WERI-Rb-1 (cell line): ENCODE data around the gene FANCL.
"Not testable (repeated sequence)": the region's sequence is repeated elsewhere in the genome, so short reads cannot be mapped to it uniquely, and the experiment has no call there.

ENCODE experiments used
- DNase-seq: peaks from one replicate; pipeline ENCODE4 v3.0.0-alpha.2; 2020
- H3K27ac ChIP-seq: fragments of 250-450 bp; sonication (Bioruptor Pico); 2 replicates; pipeline ENCODE4 v1.5.1; 2020; ENCODE audit warnings: mild to moderate bottlenecking, moderate library complexity
- H3K27me3 ChIP-seq: fragments of 250-450 bp; sonication (Bioruptor Pico); 2 replicates; pipeline ENCODE4 v1.5.1; 2021; ENCODE audit warnings: mild to moderate bottlenecking, low read depth, moderate library complexity; ENCODE audit not compliant: insufficient read depth, severe bottlenecking
- H3K36me3 ChIP-seq: fragments of 250-450 bp; sonication (Bioruptor Pico); 2 replicates; pipeline ENCODE4 v1.5.1; 2020; ENCODE audit warnings: mild to moderate bottlenecking, moderate library complexity
- H3K4me3 ChIP-seq: 2 replicates; pipeline ENCODE4 v1.5.1; 2011; ENCODE audit warnings: low read depth, mild to moderate bottlenecking, control low read depth, low read length
- H3K9me3 ChIP-seq: fragments of 250-450 bp; sonication (Bioruptor Pico); 2 replicates; pipeline ENCODE4 v1.5.1; 2021; ENCODE audit warnings: mild to moderate bottlenecking, moderate library complexity; ENCODE audit not compliant: severe bottlenecking
- TF ChIP-seq, protein P1 (sequence below): IDR thresholded peaks from 2 replicates; pipeline ENCODE4 v1.5.1; 2011; ENCODE audit warnings: low read depth, mild to moderate bottlenecking, control low read depth, inconsistent platforms, low read length

The FANCL gene

GRCh38 chr2:58203018-58203417 is 38.1 kb downstream of the FANCL start:
- Histone ChIP-seq H3K4me3 (no peak overlapping the region), H3K27ac (no peak overlapping the region), H3K27me3 (no peaks in the 10 kb centered on the region), H3K36me3 (peaks cover 33% of the 10 kb centered on the region), H3K9me3 (no peaks in the 10 kb centered on the region)
- TF ChIP-seq, protein P1, sequence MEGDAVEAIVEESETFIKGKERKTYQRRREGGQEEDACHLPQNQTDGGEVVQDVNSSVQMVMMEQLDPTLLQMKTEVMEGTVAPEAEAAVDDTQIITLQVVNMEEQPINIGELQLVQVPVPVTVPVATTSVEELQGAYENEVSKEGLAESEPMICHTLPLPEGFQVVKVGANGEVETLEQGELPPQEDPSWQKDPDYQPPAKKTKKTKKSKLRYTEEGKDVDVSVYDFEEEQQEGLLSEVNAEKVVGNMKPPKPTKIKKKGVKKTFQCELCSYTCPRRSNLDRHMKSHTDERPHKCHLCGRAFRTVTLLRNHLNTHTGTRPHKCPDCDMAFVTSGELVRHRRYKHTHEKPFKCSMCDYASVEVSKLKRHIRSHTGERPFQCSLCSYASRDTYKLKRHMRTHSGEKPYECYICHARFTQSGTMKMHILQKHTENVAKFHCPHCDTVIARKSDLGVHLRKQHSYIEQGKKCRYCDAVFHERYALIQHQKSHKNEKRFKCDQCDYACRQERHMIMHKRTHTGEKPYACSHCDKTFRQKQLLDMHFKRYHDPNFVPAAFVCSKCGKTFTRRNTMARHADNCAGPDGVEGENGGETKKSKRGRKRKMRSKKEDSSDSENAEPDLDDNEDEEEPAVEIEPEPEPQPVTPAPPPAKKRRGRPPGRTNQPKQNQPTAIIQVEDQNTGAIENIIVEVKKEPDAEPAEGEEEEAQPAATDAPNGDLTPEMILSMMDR: no peak
- no peak for DNase-seq

DNA sequence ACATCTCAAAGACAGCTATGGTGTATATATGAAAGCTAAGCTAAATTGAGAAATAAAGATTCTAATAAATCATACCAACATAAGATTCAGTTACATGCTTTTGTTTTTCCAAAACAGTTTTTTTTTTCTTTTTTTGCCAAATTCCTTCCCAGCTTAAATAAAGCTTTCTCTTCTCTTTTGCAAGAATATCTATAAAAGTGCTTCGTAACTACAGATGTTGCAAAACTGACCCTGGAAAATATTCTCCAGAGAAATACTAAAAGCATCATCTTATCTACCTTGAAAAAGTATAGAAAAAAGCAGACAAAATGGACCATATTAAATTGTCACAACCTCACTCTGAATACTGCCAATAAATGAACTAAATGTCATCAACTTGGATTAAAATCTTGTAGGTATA is 38.7 kb downstream of the FANCL start:
- no peak for DNase-seq
- H3K27ac ChIP-seq: no peak overlapping the region

DNA sequence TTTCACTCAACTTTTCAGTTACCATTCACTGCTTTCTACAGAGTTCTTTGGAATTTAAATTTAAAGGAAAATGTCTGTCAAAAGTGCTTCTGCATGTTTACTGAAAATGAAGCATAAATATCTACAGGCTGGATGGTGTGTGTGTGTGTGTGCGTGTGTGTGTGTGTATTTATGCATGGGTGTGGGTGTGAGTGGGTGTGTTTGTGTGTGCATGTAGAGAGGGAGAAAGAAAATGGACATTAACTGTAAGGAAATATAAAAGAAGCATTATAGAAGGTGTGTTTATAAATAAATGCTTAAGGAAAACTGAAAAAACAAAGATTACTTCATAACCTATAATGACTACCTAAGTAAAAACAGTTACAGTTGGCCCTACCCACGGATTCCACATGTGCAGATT is 43.2 kb downstream of the FANCL start:
- Histone ChIP-seq H3K27ac (no peak overlapping the region), H3K9me3 (no peaks in the 10 kb centered on the region), H3K36me3 (peaks cover 40% of the 10 kb centered on the region), H3K4me3 (no peak overlapping the region), H3K27me3 (no peaks in the 10 kb centered on the region)
- DNase-seq: no peak
- TF ChIP-seq, protein P1: no peak

More for the DNA sequence above, 38.7 kb downstream of the FANCL start:
- H3K4me3 ChIP-seq: no peak overlapping the region
- H3K27me3 ChIP-seq: no peaks in the 10 kb centered on the region
- peaks cover 39% of the 10 kb centered on the region for H3K36me3 ChIP-seq
- H3K9me3 ChIP-seq: no peaks in the 10 kb centered on the region
- TF ChIP-seq, protein P1: no peak

DNA sequence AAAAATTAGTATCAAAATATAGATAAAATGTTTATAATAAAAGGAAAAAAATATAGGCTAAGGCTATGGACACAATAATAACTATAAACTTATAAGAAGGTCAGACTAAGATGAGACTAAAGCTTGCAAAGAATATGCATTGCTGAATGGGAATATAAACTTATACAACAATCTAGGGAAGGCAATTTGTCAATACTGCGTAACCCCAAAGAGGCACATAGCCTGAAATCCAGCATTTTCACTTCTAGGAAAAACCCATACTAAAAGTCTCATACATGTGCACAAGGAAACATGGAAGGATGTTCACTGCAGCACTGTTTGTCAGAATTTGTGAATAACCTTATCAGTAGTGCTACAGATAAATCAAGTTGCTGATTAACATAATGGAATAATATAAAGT is 45.5 kb downstream of the FANCL start:
- H3K4me3 ChIP-seq: no peak overlapping the region
- H3K27ac ChIP-seq: no peak overlapping the region
- DNase-seq: no peak
- no peaks in the 10 kb centered on the region for H3K27me3 ChIP-seq
- TF ChIP-seq, protein P1: no peak
- no peaks in the 10 kb centered on the region for H3K9me3 ChIP-seq
- H3K36me3 ChIP-seq: peaks cover 32% of the 10 kb centered on the region

DNA sequence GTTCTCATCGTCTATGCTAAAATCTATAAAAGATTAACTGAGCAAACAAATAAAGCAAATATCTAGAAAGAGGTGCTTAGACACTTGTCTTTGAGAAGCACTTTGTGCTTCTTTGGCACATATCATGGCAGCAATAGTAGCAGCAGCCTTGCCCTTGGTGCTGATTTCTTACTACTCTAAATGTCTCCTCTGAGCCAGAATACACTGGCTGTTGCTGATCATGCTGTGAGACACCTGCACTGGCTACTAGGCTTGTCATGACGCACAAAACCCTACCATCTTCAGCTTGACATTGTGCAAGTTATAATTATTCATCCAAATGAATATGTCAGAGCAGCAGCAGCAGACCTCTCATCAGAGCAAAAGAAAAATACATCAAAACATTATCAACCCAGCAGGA is 46.7 kb downstream of the FANCL start:
- Histone ChIP-seq H3K36me3 (peaks cover 33% of the 10 kb centered on the region), H3K9me3 (no peaks in the 10 kb centered on the region)
- DNase-seq: no peak

DNA sequence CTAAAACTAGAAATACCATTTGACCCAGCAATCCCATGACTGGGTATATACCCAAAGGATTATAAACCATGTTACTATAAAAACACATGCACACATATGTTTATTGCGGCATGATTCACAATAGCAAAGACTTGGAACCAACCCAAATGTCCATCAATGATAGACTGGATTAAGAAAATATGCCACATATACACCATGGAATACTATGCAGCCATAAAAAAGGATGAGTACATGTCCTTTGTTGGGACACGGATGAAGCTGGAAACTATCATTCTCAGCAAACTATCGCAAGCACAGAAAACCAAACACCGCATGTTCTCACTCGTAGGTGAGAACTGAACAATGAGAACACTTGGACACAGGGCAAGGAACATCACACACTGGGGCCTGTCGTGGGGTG is 54.1 kb downstream of the FANCL start:
- peaks cover 17% of the 10 kb centered on the region for H3K36me3 ChIP-seq
- not testable (repeated sequence) for H3K27ac ChIP-seq, H3K4me3 ChIP-seq, DNase-seq, H3K9me3 ChIP-seq, H3K27me3 ChIP-seq

More for the DNA sequence above, 46.7 kb downstream of the FANCL start:
- Histone ChIP-seq H3K4me3 (no peak overlapping the region), H3K27me3 (no peaks in the 10 kb centered on the region), H3K27ac (no peak overlapping the region)
- TF ChIP-seq, protein P1: no peak
